Activated T-helper 2 cell treated with anti-CD3 and anti-CD28 coated beads, Interferon-gamma antibody, Interleukin-2, Interleukin-4, amounts not matched to agents 10 μg/mL and 5 μg/mL and 100 μg/mL, durations not matched to agents 14 hours and 24 hours and 36 hours (primary cell): ENCODE data around the gene TLR10. TPM values are rescaled to one million over a fixed set of nuclear protein-coding genes. Genes with fewer than 3 reads are reported as not detected.

ENCODE experiments used
- DNase-seq: peaks from one replicate; pipeline ENCODE4 v3.0.0; 2021; ENCODE audit warnings: low spot score
- H3K27ac Mint-ChIP-seq: one replicate; pipeline ENCODE4 v1.8.0; 2021; ENCODE audit warnings: mixed read lengths
- H3K27me3 Mint-ChIP-seq: one replicate; pipeline ENCODE4 v1.8.0; 2021; ENCODE audit warnings: low read depth, mixed read lengths
- H3K36me3 Mint-ChIP-seq: one replicate; pipeline ENCODE4 v1.8.0; 2021; ENCODE audit warnings: low read depth, mixed read lengths
- H3K4me1 Mint-ChIP-seq: one replicate; pipeline ENCODE4 v1.8.0; 2021; ENCODE audit warnings: low read depth, mixed read lengths
- H3K4me3 Mint-ChIP-seq: one replicate; pipeline ENCODE4 v1.8.0; 2021; ENCODE audit warnings: low read depth, mild to moderate bottlenecking, moderate library complexity, mixed read lengths
- H3K9me3 Mint-ChIP-seq: one replicate; pipeline ENCODE4 v1.8.0; 2021; ENCODE audit warnings: mixed read lengths
- intact Hi-C: fragments of 100-400 bp; cut with micrococcal nuclease; formaldehyde crosslinking; loops from one replicate; pipeline ENCODE4 v1.15.1; 2023
- total RNA-seq: library from RNA; stranded (reverse); gene quantifications from 2 replicates; pipeline ENCODE4 v1.2.3, GENCODE V29; 2022

Gene TLR10
- not detected in 2 replicates for total RNA-seq

- H3K9me3 Mint-ChIP-seq: no peaks in the 10 kb centered on the region
- peaks cover 4% of the 10 kb centered on the region for H3K4me1 Mint-ChIP-seq
- peaks cover 14% of the 10 kb centered on the region for H3K27me3 Mint-ChIP-seq
- no peaks in the 10 kb centered on the region for H3K36me3 Mint-ChIP-seq
- intact Hi-C loops: loop anchor here (1.0 kb wide), 1 partner anchor 23 kb away; no protein-coding TSS in a partner anchor
- no peak for DNase-seq
- H3K4me3 Mint-ChIP-seq: no peak within 1 kb of the TSS
- H3K27ac Mint-ChIP-seq: no peak within 1 kb of the TSS
Observed at GRCh38 chr4:38782452-38783108, at the start of gene TLR10. Gene TLR10 (minus strand): TSS chr4:38782990. CDS start chr4:38775590, 7,400 bp downstream.

GRCh38 chr4:38832206-38832605 is 49.4 kb upstream of the TLR10 start:
- Mint-ChIP-seq H3K27ac (no peak overlapping the region), H3K36me3 (no peaks in the 10 kb centered on the region), H3K27me3 (no peaks in the 10 kb centered on the region), H3K4me1 (peaks cover under 1% of the 10 kb centered on the region), H3K4me3 (no peak overlapping the region), H3K9me3 (peaks cover 26% of the 10 kb centered on the region)
- intact Hi-C loops: no loop called here
- DNase-seq: no peak

- Mint-ChIP-seq H3K4me1 (no peaks in the 10 kb centered on the region), H3K9me3 (peaks cover 21% of the 10 kb centered on the region), H3K27ac (no peak overlapping the region), H3K36me3 (no peaks in the 10 kb centered on the region), H3K27me3 (no peaks in the 10 kb centered on the region), H3K4me3 (no peak overlapping the region)
- DNase-seq: no peak
- intact Hi-C loops: no loop called here
Observed at GRCh38 chr4:38831653-38832052, 48.9 kb upstream of the TLR10 start.

- Mint-ChIP-seq H3K4me3 (no peak overlapping the region), H3K27me3 (no peaks in the 10 kb centered on the region), H3K27ac (no peak overlapping the region), H3K4me1 (no peaks in the 10 kb centered on the region), H3K36me3 (no peaks in the 10 kb centered on the region), H3K9me3 (peaks cover 13% of the 10 kb centered on the region)
- intact Hi-C loops: no loop called here
- DNase-seq: no peak
Observed at GRCh38 chr4:38829237-38829636, 46.4 kb upstream of the TLR10 start.

GRCh38 chr4:38823766-38824165 is 41.0 kb upstream of the TLR10 start:
- Mint-ChIP-seq H3K4me1 (peaks cover 15% of the 10 kb centered on the region), H3K4me3 (no peak overlapping the region), H3K9me3 (peaks cover 20% of the 10 kb centered on the region)

GRCh38 chr4:38822748-38823303 is 40.0 kb upstream of the TLR10 start:
- Mint-ChIP-seq H3K27me3 (no peaks in the 10 kb centered on the region), H3K27ac (no peak overlapping the region), H3K4me1 (peaks cover 15% of the 10 kb centered on the region)

More at GRCh38 chr4:38823766-38824165, 41.0 kb upstream of the TLR10 start:
- no peak for DNase-seq
- Mint-ChIP-seq H3K27me3 (no peaks in the 10 kb centered on the region), H3K27ac (no peak overlapping the region), H3K36me3 (peaks cover 3% of the 10 kb centered on the region)
- intact Hi-C loops: no loop called here

GRCh38 chr4:38821739-38822138 is 38.9 kb upstream of the TLR10 start:
- no peak for DNase-seq
- intact Hi-C loops: no loop called here
- Mint-ChIP-seq H3K36me3 (peaks cover 3% of the 10 kb centered on the region), H3K4me3 (no peak overlapping the region), H3K4me1 (peaks cover 15% of the 10 kb centered on the region), H3K9me3 (peaks cover 20% of the 10 kb centered on the region), H3K27ac (no peak overlapping the region), H3K27me3 (no peaks in the 10 kb centered on the region)

More at GRCh38 chr4:38822748-38823303, 40.0 kb upstream of the TLR10 start:
- DNase-seq: no peak
- Mint-ChIP-seq H3K9me3 (peaks cover 20% of the 10 kb centered on the region), H3K36me3 (peaks cover 3% of the 10 kb centered on the region), H3K4me3 (no peak overlapping the region)
- intact Hi-C loops: no loop called here

- Mint-ChIP-seq H3K4me3 (no peak overlapping the region), H3K27me3 (peaks cover 3% of the 10 kb centered on the region), H3K27ac (no peak overlapping the region), H3K36me3 (peaks cover 3% of the 10 kb centered on the region), H3K9me3 (peaks cover 14% of the 10 kb centered on the region), H3K4me1 (peaks cover 15% of the 10 kb centered on the region)
- intact Hi-C loops: no loop called here
- DNase-seq: no peak
Observed at GRCh38 chr4:38820329-38821061, 37.7 kb upstream of the TLR10 start.

GRCh38 chr4:38819569-38819968 is 36.8 kb upstream of the TLR10 start:
- DNase-seq: no peak
- Mint-ChIP-seq H3K4me3 (no peak overlapping the region), H3K4me1 (peaks cover 15% of the 10 kb centered on the region), H3K36me3 (peaks cover 3% of the 10 kb centered on the region), H3K27me3 (peaks cover 3% of the 10 kb centered on the region), H3K9me3 (peaks cover 9% of the 10 kb centered on the region), H3K27ac (no peak overlapping the region)
- intact Hi-C loops: no loop called here

GRCh38 chr4:38818441-38818976 is 35.7 kb upstream of the TLR10 start:
- no peak overlapping the region for H3K27ac Mint-ChIP-seq
- intact Hi-C loops: no loop called here
- H3K27me3 Mint-ChIP-seq: peaks cover 3% of the 10 kb centered on the region
- peaks cover 3% of the 10 kb centered on the region for H3K36me3 Mint-ChIP-seq
- H3K4me1 Mint-ChIP-seq: peaks cover 15% of the 10 kb centered on the region
- H3K4me3 Mint-ChIP-seq: no peak overlapping the region
- no peak for DNase-seq
- H3K9me3 Mint-ChIP-seq: peaks cover 9% of the 10 kb centered on the region

- Mint-ChIP-seq H3K27ac (no peak overlapping the region), H3K4me1 (peaks cover 15% of the 10 kb centered on the region), H3K9me3 (no peaks in the 10 kb centered on the region), H3K4me3 (no peak overlapping the region), H3K27me3 (peaks cover 6% of the 10 kb centered on the region), H3K36me3 (no peaks in the 10 kb centered on the region)
- intact Hi-C loops: no loop called here
- DNase-seq: no peak
Observed at GRCh38 chr4:38815885-38816782, 33.3 kb upstream of the TLR10 start.

- intact Hi-C loops: no loop called here
- no peaks in the 10 kb centered on the region for H3K36me3 Mint-ChIP-seq
- DNase-seq: no peak
- peaks cover 3% of the 10 kb centered on the region for H3K4me1 Mint-ChIP-seq
- H3K27me3 Mint-ChIP-seq: peaks cover 8% of the 10 kb centered on the region
- H3K27ac Mint-ChIP-seq: no peak overlapping the region
- H3K9me3 Mint-ChIP-seq: no peaks in the 10 kb centered on the region
- no peak overlapping the region for H3K4me3 Mint-ChIP-seq
Observed at GRCh38 chr4:38814386-38814785, 31.6 kb upstream of the TLR10 start.
